GM18511 (cell line): Measurements from ENCODE around the gene CRYGN.
A peak's percentile ranks its signal among the peaks of the same experiment; 100 is the strongest.

ENCODE experiments used
- ATAC-seq: cut with Tn5 transposase; IDR thresholded peaks from one replicate; pipeline ENCODE4 v1.9.1; 2021; ENCODE audit warnings: mild to moderate bottlenecking, moderate library complexity; ENCODE audit not compliant: unreplicated experiment

Gene CRYGN

DNA sequence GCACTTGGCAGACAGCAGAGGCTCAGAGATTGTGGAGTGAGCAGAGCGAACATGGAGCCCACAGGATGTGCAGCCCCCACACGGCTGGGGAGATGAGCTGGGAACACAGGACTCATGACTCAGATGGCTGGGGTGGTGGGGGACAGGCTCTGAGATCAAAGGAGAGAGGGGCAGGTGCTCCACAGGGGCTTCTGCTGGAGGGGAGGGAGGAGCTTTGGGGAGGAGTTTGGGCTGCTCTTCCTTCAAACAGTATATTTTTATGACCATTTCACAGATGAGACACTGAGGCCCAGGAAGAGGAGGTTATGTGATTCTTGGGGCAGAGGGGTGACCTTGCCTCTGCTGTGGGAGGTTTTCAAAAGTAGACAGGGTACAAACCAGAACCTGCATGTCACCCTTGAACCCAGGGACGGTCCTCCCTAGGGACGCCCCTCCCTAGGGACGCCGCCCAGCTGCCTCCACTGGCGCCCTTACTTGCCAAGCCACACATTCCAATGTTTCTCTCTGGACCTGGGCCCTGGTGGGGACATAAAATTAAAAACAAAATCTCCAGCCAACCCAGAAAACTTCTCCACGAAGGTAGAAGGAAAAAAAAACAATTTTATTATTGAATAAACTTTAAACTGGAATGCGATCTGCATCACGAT, 981 bp upstream of the CRYGN start:
- no peak for ATAC-seq

DNA sequence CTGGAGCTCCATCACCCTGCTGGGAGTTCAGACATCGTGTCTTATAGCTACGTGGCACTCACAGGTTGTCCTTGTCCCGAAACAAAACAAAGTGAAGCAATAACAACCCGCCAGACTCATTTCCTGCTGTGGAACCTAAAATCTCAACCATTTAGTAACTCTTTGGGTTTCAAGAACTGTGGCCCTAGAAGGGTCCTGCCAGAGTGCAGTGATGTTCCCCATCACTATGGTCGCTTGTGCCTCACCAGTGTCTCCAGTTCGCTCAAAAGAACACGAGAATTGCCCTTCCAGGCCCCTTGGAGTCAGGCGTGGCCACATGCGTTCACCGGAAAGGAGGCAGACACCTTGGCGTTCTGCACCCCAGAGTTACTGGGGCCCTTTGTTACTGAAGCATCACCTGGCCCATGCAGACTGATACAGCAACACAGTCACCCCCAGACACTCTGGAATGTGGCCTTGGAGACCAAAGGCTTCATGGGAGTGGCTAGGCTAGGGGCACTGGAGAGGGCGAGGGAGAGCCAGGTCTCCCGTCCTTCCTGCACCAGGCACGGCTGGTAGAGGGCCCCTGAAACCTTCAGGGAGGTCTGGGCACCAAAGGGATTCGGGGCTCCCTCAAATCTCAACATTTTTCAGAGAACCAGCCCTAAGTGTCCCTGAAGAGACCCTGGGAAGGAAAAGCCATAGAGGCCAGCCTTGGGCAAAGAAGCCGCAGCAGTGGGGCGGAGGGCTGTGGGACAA, 908 bp downstream of the CRYGN start:
- no peak for ATAC-seq

DNA sequence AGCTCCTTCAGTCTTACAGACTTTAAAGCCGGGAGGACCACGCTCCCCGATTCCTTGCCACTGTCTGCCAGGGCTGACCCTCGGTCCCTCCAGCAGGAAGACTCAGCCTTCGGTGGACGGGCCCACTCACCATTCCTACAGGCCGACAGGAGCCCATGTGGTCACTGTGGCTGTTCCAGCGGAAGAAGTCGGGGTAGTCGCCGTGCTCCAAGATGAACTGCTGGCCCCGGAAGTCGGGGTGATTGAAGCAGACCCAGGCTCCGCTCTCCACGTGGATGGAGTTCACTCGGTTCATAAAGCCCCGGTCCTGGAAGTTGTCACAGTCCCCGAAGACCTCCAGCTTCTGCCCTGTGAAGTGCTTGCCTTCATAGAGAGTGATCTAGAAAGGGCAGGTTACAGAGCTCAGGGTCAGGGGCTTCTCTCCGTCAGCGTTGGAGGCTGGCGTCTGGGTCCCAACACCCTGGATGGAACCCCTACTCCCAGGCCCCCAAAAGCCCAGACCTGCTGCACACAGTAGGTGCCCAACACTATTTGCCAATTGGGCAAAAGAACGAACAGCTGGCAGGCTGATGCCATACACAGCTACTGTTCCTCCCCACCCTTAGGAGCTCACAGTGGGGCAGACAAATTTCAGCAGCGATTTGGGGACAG, 1.9 kb downstream of the CRYGN start:
- no peak for ATAC-seq

DNA sequence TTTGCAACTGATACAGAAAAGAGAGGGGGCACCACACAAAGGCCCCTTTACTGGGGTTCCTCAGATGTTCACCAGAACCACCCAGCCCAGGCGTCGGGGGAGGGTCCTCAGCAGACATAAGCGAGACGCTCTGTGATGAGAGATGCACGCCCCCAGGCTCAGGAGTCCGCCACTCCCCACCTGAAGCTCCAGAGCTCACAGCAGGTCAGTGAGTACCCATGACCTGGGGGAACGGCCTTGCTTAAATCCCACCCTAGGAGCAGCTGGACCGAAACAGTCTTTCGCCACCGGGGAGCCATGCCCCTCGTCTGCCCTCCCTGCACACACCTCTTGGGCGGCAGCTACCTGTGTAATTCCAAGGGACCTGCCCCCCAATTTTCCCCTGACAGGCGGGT, 2.8 kb downstream of the CRYGN start:
- ATAC-seq, result no peak

DNA sequence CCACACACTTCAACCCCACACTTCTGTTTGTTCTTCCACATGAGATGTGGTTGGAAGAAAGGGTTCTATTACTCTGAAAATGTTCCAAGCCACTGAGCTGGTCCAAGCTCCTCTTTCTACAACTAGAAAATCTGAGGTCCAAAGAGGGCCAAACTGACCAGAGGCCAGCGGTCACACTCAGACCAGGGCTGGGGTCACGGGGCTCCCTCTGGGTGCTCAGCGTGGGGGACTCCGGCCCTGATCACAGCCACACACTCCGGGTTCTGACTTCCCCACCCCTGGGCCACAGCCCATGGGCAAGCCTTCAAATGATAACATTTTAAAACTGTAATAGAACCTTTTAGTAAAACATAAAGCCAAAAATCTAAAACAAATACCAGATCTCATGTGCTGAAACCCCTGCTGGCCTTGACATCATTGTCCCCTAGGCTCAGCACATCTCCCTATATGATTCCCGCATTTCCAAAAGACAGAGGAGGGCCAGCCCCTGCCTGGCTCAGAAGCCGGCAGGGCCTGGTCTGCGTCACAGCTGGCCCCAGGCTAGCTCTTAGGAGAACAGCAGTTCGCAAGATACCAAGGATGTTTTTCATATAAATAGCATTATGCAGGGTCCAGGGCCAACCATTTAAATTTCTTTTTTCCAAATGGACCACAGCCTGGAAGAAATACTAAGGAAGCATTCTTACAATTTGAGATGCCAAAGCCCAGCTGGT, 3.3 kb downstream of the CRYGN start:
- no peak for ATAC-seq

DNA sequence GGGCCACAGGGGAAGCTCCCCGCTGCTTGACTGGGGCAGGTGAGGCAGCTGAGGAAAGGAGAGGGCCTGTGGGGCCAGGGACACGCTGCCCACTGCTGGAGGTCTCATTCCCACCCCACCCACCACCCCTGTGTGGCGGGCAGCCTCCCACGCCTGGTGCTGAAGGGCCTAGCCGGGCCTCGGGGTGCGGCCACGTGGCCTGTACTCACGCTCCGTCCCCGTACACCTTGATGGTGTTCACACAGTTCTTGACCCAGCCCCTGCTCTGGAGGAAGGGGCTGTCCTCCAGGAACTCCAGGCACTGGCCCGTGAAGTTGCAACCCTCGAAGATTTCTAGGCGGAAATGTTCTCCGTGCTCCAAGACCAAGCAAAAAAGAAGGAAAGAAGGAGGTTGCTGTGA, 4.0 kb downstream of the CRYGN start:
- ATAC-seq, result no peak

DNA sequence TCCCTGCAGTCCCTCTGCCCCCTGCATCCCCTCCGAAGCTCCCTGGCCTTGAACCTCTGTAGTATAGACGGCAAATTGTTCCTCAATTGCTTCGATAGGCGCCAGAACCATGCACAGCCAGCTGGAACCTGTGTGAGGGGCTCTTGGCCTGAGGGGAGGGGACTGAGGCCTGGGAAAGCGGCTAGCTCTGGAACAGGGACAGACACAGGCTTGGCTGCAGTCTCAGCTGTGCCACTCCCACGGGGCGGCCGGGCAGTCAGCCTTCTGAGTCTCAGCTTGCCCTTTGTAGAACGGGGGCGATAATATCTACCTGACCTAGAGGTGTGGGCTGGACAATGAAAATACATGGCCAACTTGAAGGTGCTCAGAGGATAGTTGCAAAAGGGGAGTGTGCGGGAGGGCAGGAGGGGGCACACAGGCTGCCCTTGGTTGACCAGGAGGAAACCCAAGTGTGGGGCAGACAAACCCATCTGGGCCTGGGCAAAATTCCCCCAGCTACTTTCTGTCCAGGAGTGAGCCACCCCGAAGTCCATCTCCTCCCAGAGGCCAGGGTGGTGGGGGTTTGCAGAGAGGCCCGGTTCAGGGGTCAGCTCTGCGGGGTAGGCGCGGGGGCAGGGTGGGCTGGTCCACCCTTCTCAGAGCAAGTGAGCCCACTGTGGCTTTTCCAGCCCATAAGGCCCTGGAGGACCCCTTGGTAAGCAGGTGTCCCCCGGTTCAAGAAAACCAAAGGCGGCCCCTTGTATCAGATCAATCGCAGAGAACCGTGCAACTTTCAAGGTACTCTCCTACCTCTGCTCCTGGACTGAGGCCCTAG, 4.6 kb downstream of the CRYGN start:
- no peak for ATAC-seq

DNA sequence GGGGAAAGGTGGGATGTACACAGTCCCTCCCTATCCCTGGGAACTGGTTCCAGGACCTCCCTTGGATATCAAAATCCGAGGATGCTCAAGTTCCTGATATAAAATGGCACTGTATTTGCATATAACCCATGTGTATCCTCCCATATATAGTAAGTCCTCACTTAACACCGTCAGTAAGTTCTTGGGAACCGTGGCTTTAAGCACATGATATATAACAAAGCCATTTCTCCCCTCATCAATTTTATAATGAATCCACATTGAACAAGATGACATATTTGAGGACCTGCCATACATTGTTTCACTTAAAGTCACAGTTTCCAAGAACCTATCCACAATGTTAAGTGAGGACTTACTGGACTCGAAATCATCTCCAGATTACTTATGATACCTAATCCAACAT, 5.4 kb downstream of the CRYGN start:
- ATAC-seq, result no peak

DNA sequence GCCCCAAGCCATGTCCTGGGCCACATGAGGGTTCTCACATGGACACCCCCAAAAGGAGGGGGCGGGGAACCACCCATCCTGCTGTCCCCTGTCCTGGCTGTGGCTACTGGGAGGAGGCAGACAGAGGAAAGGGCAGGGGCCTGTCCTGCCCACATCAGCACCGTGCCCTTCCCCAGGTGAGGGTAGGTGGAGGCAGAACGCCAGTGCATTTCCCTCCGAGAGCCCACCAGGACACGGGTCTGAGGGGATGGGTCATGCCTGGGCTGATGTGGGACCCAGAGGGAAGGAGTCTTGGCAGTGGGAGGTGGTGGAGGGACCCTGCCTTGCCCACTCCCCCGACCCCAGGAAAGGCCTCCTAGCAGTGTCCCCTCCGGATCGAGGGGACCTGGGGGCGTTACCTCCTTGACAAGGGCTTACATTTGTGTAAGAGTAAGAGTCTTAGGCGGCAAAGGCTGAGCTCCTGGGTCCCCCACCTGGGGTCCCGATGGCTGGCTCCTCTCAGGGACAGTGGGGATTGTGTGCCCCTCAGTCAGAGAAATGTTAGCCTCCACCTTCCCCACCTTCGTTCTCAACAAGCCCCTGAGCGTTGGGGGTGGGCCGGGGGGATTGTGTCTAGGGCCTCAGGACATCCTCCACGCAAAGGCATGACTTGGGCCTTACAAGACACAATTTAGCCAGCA, 6.1 kb downstream of the CRYGN start:
- ATAC-seq, result no peak

DNA sequence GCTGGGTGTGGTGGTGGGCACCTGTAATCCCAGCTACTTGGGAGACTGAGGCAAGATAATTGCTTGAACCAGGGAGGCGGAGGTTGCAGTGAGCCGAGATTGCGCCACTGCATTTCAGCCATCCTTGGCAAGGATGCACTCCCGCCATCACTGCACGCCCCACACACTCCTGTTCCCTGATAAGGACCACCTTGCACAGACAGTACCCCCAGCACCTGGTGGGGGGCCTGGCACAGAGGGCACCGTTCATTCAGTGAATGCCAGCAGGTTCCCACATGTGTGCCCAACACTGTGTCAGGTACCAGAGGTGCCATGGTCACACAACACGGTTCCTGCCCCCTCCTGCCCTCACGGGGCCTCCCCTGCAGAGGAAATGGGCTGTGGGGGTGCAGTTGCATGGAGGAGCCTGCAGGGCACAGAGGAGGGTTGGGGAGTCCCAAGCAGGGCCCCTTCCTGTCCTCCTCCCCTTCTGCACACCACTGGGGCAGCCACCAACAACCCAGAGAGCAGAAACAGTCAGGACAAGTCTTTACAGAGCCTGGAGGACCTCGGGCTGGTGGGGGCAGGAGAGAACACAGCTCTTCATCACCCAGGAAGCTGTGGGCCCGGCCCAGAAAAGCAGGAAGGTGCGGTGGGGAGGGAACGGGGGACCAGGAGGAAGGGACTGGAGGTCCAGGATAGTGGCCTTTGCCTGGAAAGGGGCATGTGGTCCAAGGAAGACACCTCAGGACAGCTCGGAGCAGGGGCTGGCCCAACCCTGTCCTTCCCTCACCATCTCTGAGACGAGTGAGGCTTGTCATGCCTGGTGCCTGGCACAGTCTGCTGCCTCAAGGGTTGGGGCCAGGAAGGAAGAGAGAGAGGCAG, 7.1 kb downstream of the CRYGN start:
- peak; percentile 84 for ATAC-seq

DNA sequence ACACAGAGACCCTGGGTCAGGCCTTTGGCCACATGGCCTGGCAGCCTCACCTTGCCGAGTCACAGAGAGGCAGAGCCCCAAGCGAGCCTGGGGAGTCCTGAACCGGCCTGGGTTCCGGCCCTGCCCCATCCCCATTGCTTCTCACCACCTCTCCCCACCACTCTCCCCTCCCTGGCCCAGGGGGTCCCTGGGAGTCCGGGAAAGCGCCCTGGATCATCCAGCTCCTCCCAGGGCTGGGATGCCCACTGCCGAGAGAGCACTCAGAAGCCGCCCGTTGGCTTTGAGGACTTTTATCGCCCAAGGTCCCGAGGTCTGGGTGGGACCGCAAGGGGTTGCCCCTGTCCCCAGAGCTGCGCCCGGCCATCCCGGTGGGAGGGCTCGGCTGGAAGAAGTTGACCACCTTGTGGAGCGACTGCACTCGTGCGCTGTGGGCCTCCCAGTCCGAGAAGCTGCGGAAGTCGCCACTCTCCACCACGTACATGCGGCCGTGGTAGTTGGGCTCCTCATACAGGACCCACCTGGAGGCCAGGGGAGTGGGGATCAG, 8.1 kb downstream of the CRYGN start:
- ATAC-seq, result no peak

DNA sequence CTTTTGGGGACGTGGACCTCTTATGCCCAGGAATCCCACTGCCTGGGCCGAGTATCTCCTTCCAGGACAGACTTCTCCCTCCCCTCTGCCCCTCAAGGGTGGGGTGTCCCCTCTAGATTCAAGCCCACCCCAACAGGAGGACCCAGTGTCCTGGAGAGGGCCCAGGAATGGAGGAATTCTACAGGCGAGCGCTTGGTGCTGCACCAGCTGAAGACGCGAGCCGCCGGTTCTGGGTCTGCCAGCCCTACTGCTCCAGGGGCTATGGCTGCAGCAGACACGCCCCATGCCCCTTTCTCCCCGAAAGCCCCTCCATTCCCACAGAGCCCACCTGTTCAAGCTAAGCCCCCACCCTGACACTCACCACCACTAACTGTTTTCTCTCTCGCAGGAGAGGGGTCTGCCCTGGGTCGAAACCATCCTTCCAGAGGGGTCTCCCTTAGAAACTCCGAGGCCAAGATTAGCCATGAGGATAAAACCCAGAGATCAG, 8.6 kb downstream of the CRYGN start:
- ATAC-seq, result no peak

DNA sequence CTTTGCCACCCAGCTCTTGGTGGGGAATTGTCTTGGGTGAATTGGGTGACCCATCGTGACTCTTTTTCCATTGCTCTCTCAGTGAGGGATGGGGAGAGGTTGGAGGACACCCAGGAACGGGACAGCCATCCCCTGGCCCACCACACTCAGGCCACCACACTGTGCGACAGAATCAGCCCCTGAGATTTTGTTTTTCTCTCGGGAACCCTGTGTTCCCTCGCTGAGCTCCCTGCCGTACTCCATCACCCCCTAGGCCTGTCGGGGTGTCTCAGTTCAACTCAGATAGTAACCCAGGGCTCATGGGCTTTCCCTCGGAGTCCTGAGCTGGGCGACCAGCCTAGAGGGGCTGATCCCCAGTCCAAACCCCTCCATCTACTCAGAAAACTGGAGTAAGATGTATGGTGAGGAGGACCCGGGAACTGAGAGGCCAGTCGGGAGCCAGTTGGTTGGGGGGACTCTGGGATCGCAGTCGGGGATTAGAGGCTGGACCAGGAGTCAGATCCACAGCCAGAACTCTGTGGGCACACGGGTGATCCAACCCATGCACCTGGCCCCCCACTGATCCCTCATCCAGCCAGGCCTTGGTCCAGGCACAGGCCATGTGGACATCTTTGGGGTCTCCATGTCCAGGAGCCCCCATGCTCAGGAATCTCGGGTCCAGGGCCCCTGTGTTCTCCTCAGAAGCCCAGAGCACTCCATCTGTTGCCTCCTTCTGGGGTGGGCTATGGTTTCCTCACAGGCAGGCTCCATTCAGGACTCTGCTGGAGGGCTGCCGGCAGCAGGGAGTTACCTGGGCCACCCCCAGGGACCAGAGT, 9.3 kb downstream of the CRYGN start:
- ATAC-seq, result no peak

DNA sequence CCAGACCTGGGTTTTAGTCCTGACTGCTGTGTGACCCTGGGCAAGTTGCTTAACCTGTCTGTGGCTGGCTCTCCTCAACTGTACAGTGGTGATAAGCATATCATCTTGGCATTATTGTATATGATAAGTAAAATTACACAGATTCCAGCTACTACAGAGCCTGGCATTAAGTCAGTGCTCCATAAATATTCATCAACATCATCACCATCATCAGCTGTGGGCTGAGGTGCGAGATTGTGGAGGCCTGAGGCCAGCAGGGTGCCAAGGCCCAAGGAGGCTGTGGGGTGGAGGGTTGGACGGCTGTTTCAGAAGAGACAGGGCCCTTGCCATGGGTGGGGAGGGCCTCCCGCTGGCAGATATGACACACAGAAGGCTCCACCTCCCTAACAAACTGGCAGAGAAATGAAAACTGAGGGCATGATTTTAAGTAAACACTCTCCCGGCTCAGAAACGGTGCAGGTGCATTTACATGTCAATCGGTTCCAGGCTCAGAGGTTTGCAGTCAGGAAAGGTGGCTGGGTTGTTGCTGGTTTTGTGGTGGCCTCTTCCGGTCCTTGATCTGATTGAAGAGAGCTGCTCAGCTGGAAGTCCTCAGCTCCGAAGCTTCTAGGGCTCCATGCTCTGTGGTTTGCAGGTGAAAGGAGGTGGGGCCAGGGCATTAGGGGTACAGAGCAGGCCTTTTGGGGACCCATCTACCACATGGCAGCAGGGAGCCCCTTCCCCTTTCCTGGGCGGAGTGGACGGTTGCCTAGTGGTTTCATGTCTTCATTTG, 10.2 kb downstream of the CRYGN start:
- ATAC-seq, result peak; percentile 64

DNA sequence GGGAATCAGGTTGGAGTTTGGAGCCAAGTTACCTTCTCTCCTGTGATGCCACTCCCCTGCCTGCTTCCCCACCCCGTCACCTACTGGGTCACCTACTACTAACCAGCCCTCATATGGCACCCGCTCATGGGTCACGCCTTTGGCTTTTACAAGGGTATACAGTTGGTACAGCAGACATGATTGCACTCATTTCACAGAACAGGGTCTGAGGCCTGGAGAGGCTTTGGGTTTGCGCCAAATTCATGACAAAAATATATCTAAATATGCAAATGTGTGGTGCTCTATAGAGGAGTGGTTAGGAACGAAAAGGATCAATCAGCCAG, 10.7 kb downstream of the CRYGN start:
- ATAC-seq, result no peak

DNA sequence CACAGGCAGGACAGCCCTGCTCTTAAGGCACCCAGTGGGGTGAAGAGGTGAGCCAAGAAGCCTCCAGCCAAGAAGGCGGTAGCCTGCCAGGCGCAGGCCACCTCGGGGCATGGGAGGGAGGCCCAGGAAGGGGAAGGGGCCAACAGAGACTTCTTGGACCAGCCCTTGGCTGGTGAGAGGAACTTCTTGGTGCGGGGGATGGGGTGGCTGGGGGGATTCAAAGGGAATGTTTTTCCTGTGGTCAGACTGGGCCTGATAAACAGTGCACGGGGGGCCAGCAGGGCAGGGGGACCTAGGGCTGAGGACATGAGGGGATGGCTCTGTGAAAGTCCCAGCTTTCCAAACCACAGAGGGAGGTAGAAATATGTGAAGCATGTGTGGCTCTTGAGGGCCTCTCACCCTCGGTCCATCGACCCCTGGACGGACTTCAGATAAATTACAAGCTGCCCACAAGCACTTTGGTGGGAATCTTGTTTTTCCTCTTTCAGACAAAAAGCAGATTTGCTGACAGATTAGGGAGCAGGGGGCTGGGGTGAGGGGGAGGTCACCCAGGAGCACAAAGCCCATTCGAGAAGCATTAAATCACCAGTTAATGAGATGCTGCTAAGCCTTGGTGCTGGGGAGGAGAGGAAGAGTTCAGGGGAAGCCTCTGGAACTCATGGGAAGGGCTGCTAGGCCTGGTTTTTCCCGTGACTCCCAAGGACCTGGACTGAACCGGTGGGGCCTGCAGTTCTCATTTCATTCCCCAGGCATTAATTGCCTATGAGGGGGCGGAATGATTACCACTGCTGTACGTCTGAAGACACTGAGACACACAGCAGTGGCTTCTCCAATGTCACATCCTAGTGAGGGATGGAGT, 11.3 kb downstream of the CRYGN start:
- no peak for ATAC-seq
